B cell (primary cell): ENCODE measurements around the gene ECE1. TPM values are rescaled to one million over a fixed set of nuclear protein-coding genes. Genes with fewer than 3 reads are reported as not detected.

Experiments
- ATAC-seq: fragments of 200-7000 bp; cut with Tn5 transposase; one replicate; pipeline ENCODE4 v1.10.0; 2021; ENCODE audit warnings: low read depth, mild to moderate bottlenecking, moderate number of reproducible peaks, moderate library complexity
- CTCF ChIA-PET: fragments of 350-600 bp; sonication (Branson Sonifier 250); formaldehyde crosslinking; loops from one replicate; lab custom pipeline; 2021; ENCODE audit warnings: antibody characterized with exemption, inconsistent platforms; lab: Charles Lee
- POLR2A ChIA-PET: fragments of 350-600 bp; sonication (Branson Sonifier 250); formaldehyde crosslinking; loops from one replicate; lab custom pipeline; 2021; ENCODE audit warnings: antibody characterized with exemption; lab: Charles Lee
- DNase-seq: peaks from one replicate; pipeline ENCODE4 v3.0.0; 2013
- H2AFZ ChIP-seq: 2 replicates; pipeline ENCODE4 v1.6.1; 2012; ENCODE audit warnings: mild to moderate bottlenecking, low read depth, low read length; ENCODE audit not compliant: insufficient read depth, poor library complexity, severe bottlenecking
- H3K27ac ChIP-seq, 2 donors: 1 replicate in 1 of 2; 2 replicates in 1 of 2; pipeline ENCODE4 v1.5.1; 2012 to 2013; ENCODE audit warnings: low read length in 2 of 2, mild to moderate bottlenecking in 2 of 2, moderate library complexity in 1 of 2
- H3K27me3 ChIP-seq, 4 experiments: fragments of 200-600 bp in 1 of 4; sonication (generic) in 1 of 4; replicated peaks in 1 of 4; 1 replicate in 2 of 4; 2 replicates in 2 of 4; pipeline versions ENCODE4 v1.6.1 to v1.7.0; 2013 to 2016; ENCODE audit warnings: low read length in 3 of 4, mild to moderate bottlenecking in 2 of 4, mixed read lengths in 1 of 4, moderate library complexity in 1 of 4; ENCODE audit not compliant: insufficient read depth in 4 of 4, control insufficient read depth in 3 of 4; ENCODE audit errors: control extremely low read depth in 1 of 4
- H3K36me3 ChIP-seq, 2 experiments: replicated peaks in 1 of 2; 1 replicate in 1 of 2; 2 replicates in 1 of 2; pipeline versions ENCODE4 v1.6.1 to v1.7.1; 2013; ENCODE audit warnings: low read length in 1 of 2; ENCODE audit not compliant: insufficient read depth in 2 of 2, control insufficient read depth in 1 of 2; ENCODE audit errors: control extremely low read depth in 1 of 2, extremely low read depth in 1 of 2
- H3K4me1 ChIP-seq, 2 donors: fragments of 200-600 bp in 1 of 2; sonication (generic) in 1 of 2; 1 replicate in 1 of 2; 2 replicates in 1 of 2; pipeline versions ENCODE4 v1.5.1 to v1.6.1; 2013 to 2017; ENCODE audit warnings: low read length in 2 of 2; ENCODE audit not compliant: control insufficient read depth in 2 of 2, insufficient read depth in 2 of 2
- H3K4me2 ChIP-seq: replicated peaks from 2 replicates; pipeline ENCODE3; 2012; ENCODE audit warnings: mild to moderate bottlenecking, low read depth, low read length; ENCODE audit not compliant: poor library complexity, severe bottlenecking
- H3K4me3 ChIP-seq, 5 experiments: fragments of 200-600 bp in 1 of 5; sonication (generic) in 1 of 5; 1 replicate in 3 of 5; 2 replicates in 2 of 5; pipeline versions ENCODE4 v1.5.1 to v1.7.0; 2011 to 2016; ENCODE audit warnings: low read length in 4 of 5, mild to moderate bottlenecking in 4 of 5, low read depth in 2 of 5, control low read depth in 1 of 5, moderate library complexity in 1 of 5; ENCODE audit not compliant: insufficient read depth in 1 of 5; ENCODE audit errors: control extremely low read depth in 1 of 5, extremely low read depth in 1 of 5
- H3K79me2 ChIP-seq: fragments of 200-600 bp; sonication (generic); one replicate; pipeline ENCODE4 v1.6.0; 2016; ENCODE audit warnings: low read length; ENCODE audit not compliant: control insufficient read depth, insufficient read depth
- H3K9ac ChIP-seq: fragments of 200-600 bp; sonication (generic); 2 replicates; pipeline ENCODE4 v1.6.1; 2017; ENCODE audit warnings: mild to moderate bottlenecking, low read length, moderate library complexity
- H3K9me3 ChIP-seq, 3 donors: one replicate each; pipeline versions ENCODE4 v1.6.1 to v1.7.1; 2013; ENCODE audit warnings: low read length in 2 of 3; ENCODE audit not compliant: control insufficient read depth in 2 of 3, insufficient read depth in 1 of 3; ENCODE audit errors: control extremely low read depth in 1 of 3
- H4K20me1 ChIP-seq: 2 replicates; pipeline ENCODE4 v1.6.0; 2012; ENCODE audit warnings: mild to moderate bottlenecking, low read length; ENCODE audit not compliant: insufficient read depth, control insufficient read depth, poor library complexity, severe bottlenecking
- H3K27ac Mint-ChIP-seq: one replicate; pipeline ENCODE4 v1.8.0; 2021; ENCODE audit warnings: mixed read lengths
- H3K27me3 Mint-ChIP-seq: one replicate; pipeline ENCODE4 v1.8.0; 2021; ENCODE audit warnings: mixed read lengths
- H3K4me1 Mint-ChIP-seq: one replicate; pipeline ENCODE4 v1.8.0; 2021; ENCODE audit warnings: mixed read lengths
- H3K4me3 Mint-ChIP-seq: one replicate; pipeline ENCODE4 v1.8.0; 2021; ENCODE audit warnings: mixed read lengths
- H3K9me3 Mint-ChIP-seq: one replicate; pipeline ENCODE4 v1.8.0; 2022; ENCODE audit warnings: mixed read lengths; ENCODE audit not compliant: insufficient read depth
- EZH2 ChIP-seq: IDR thresholded peaks from 2 replicates; pipeline ENCODE4 v1.6.1; 2012; ENCODE audit warnings: borderline replicate concordance, low read depth, mild to moderate bottlenecking, moderate library complexity, low read length; ENCODE audit not compliant: insufficient read depth, poor library complexity, severe bottlenecking
- WGBS: methylation state at CpG from one replicate; pipeline ENCODE4 v1.1.5; 2013; ENCODE audit warnings: missing lambda C conversion rate; ENCODE audit not compliant: insufficient coverage; 5-methylcytosine and 5-hydroxymethylcytosine counted together
- intact Hi-C: fragments of 100-400 bp; cut with micrococcal nuclease; formaldehyde crosslinking; loops from one replicate; pipeline ENCODE4 v1.10.0; 2022
- polyA plus RNA-seq: library from polyadenylated mRNA; depleted of rRNA; stranded (reverse); fragments of >200 nt; gene quantifications from 2 replicates; pipeline ENCODE4 v1.2.3, GENCODE V29; 2012
- total RNA-seq, 2 donors: library from RNA; stranded (reverse); fragments of 120-200 nt in 1 of 2; gene quantifications; 1 replicate in 1 of 2; 2 replicates in 1 of 2; pipeline versions ENCODE4 v1.2.3 to v1.2.4, GENCODE V29; 2013 to 2022
- TF ChIP-seq, protein P1 (sequence below): fragments of 200-600 bp; IDR thresholded peaks from one replicate; pipeline ENCODE4 v1.8.0; 2022; ENCODE audit warnings: antibody characterized with exemption, mild to moderate bottlenecking

ECE1 gene
- total and polyA plus RNA-seq, 2 donors (not counting 1 experiment from before 2014, with no cell fraction given), result 46.7 to 133 TPM

DNA sequence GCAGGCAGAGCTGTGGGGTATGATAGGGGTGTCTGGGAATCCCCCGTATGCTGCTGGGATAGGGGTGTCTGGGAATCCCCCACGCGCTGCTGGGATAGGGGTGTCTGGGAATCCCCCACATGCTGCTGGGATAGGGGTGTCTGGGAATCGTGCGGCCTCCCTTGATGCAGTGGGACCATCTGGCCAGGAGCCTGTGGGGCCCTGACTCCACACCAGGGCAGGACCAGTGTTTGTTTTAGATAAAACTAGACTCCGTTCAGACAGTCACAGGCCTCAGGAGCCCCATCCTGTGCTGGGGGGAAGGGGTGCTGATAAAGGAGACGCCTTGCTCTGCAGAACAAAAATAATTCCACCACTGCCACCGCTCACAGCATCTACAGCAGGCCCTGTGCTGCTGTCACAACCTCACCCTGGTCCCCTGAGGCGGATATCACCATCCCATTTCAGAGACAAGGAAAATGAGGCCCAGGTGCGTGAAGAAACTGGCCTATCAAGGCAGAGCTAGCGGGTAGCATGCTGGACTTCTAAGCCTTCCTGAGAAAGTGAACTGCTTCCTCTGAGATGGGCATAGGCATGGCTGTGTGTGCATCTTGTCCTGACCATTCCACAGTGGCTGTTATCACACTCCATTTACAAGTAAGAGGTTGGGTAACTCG, 24.0 kb downstream of the ECE1 start:
- Mint-ChIP-seq H3K27ac (no peak overlapping the region), H3K4me1 (peaks cover 18% of the 10 kb centered on the region), H3K4me3 (no peak overlapping the region), H3K9me3 (no peaks in the 10 kb centered on the region), H3K27me3 (no peaks in the 10 kb centered on the region)
- DNase-seq (no peak), ATAC-seq (no peak)
- peaks cover 27% of the 10 kb centered on the region for H4K20me1 ChIP-seq
- H3K9me3 ChIP-seq, result peaks cover 0 to 3% (median 0%) of the 10 kb centered on the region in 3 donors
- no peak overlapping the region for H3K9ac ChIP-seq
- no peak overlapping the region for H3K27ac ChIP-seq
- no peaks in the 10 kb centered on the region for H3K27me3 ChIP-seq
- TF ChIP-seq, protein P1, sequence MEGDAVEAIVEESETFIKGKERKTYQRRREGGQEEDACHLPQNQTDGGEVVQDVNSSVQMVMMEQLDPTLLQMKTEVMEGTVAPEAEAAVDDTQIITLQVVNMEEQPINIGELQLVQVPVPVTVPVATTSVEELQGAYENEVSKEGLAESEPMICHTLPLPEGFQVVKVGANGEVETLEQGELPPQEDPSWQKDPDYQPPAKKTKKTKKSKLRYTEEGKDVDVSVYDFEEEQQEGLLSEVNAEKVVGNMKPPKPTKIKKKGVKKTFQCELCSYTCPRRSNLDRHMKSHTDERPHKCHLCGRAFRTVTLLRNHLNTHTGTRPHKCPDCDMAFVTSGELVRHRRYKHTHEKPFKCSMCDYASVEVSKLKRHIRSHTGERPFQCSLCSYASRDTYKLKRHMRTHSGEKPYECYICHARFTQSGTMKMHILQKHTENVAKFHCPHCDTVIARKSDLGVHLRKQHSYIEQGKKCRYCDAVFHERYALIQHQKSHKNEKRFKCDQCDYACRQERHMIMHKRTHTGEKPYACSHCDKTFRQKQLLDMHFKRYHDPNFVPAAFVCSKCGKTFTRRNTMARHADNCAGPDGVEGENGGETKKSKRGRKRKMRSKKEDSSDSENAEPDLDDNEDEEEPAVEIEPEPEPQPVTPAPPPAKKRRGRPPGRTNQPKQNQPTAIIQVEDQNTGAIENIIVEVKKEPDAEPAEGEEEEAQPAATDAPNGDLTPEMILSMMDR, result no peak
- H3K4me2 ChIP-seq, result no peak overlapping the region
- intact Hi-C loops, result no loop called here
- peaks cover 15% of the 10 kb centered on the region for H3K79me2 ChIP-seq
- ChIA-PET CTCF (interaction anchor here (0.7 to 1.1 kb wide), 3 partner anchors 11 to 691 kb away, joined by 3 read pairs; no protein-coding TSS in a partner anchor), POLR2A (no interaction called here)
- H3K4me1 ChIP-seq, result peaks cover 0 to 7% of the 10 kb centered on the region in 2 donors
- H3K36me3 ChIP-seq, result peaks cover 2 to 90% of the 10 kb centered on the region in 2 experiments
- WGBS, result 89% methylated on average over 12 of the region's 12 CpGs
- H3K4me3 ChIP-seq, result no peak overlapping the region
- H2AFZ ChIP-seq, result no peak overlapping the region

DNA sequence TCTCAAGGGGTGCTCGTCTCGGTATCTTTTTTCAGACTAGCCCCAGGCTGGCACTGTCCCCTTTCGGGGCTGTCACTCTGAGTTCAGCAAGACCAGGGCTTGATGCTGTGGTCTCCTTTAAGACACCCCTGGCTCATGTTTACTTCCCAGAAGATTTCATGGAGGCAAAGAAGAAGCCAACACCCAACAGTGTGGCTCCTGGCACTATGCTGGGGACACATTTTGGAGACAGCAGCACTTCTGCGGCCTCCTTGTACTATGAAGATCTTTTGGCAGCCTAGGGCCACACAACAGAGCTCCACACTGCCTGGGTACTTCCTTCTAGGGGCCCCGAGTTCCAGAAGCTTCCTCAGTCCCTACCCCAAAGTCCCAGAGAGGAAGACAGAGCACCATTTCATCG, 24.6 kb downstream of the ECE1 start:
- Histone ChIP-seq H3K79me2 (peaks cover 14% of the 10 kb centered on the region), H3K4me1 (peaks cover 0 to 4% of the 10 kb centered on the region in 2 donors), H3K4me2 (no peak overlapping the region), H3K4me3 (no peak overlapping the region), H3K9ac (no peak overlapping the region), H3K27ac (no peak overlapping the region), H3K27me3 (no peaks in the 10 kb centered on the region), H3K36me3 (peaks cover 2 to 90% of the 10 kb centered on the region in 2 experiments), H4K20me1 (peaks cover 27% of the 10 kb centered on the region), H3K9me3 (peaks cover 0 to 3% (median 0%) of the 10 kb centered on the region in 3 donors), H2AFZ (no peak overlapping the region)
- DNase-seq, result no peak
- ChIA-PET CTCF (interaction anchor here (0.7 kb wide), 1 partner anchor 692 kb away, joined by 3 read pairs; no protein-coding TSS in a partner anchor), POLR2A (no interaction called here)
- Mint-ChIP-seq H3K27me3 (no peaks in the 10 kb centered on the region), H3K4me1 (peaks cover 20% of the 10 kb centered on the region), H3K9me3 (no peaks in the 10 kb centered on the region), H3K27ac (no peak overlapping the region), H3K4me3 (no peak overlapping the region)
- intact Hi-C loops, result no loop called here
- WGBS, result 94% methylated on average over 5 of the region's 6 CpGs
- no peak for TF ChIP-seq EZH2
- TF ChIP-seq, protein P1, result no peak
- ATAC-seq, result no peak
